GM12872 (cell line): ENCODE results near the gene USE1.

Source experiments
- CTCF ChIP-seq: IDR thresholded peaks from 3 replicates; pipeline ENCODE4 v1.5.1; 2011; ENCODE audit warnings: low read depth, mild to moderate bottlenecking, low read length, moderate library complexity; ENCODE audit not compliant: insufficient read depth

USE1 gene

GRCh38 chr19:17180997-17181702 lies 34.0 kb upstream of the USE1 start:
- no peak for TF ChIP-seq CTCF

GRCh38 chr19:17183271-17183761 lies 31.8 kb upstream of the USE1 start:
- peak; percentile 50 for TF ChIP-seq CTCF

- TF ChIP-seq CTCF, result no peak
These were observed 31.3 kb upstream of the USE1 start for GRCh38 chr19:17183858-17184321.

GRCh38 chr19:17184371-17184841 lies 30.8 kb upstream of the USE1 start:
- TF ChIP-seq CTCF, result no peak

GRCh38 chr19:17185590-17185989 lies 29.6 kb upstream of the USE1 start:
- no peak for TF ChIP-seq CTCF

- no peak for TF ChIP-seq CTCF
These were observed 22.4 kb upstream of the USE1 start for GRCh38 chr19:17192751-17193150.

- TF ChIP-seq CTCF, result no peak
These were observed 20.5 kb upstream of the USE1 start for GRCh38 chr19:17194608-17195007.
